Omental fat pad (tissue), 4 donors: ENCODE results near the gene SPDYE3. TPM values are rescaled to one million over a fixed set of nuclear protein-coding genes. Genes with fewer than 3 reads are reported as not detected.

Source experiments
- ATAC-seq: fragments of 150-250 bp; one replicate; pipeline ENCODE4 v1.9.1; 2016; ENCODE audit warnings: mild to moderate bottlenecking, moderate library complexity; ENCODE audit not compliant: low FRiP score
- DNase-seq: peaks from one replicate; pipeline ENCODE4 v3.0.0-alpha.2; 2019; ENCODE audit warnings: low spot score
- small RNA-seq: library from RNA; depleted of rRNA; stranded (forward); fragments of <200 nt; gene quantifications from one replicate; pipeline ENCODE3, GENCODE V24; 2016
- total RNA-seq, 4 donors: library from RNA; depleted of rRNA; stranded (reverse); fragments of >200 nt; gene quantifications; one replicate each; pipeline ENCODE4 v1.1.0, GENCODE V29; 2016
- TF ChIP-seq, protein P1 (sequence below), 3 donors: fragments of 450-650 bp; IDR thresholded peaks; one replicate each; pipeline ENCODE4 v1.5.1; 2016 to 2017; ENCODE audit warnings: antibody characterized with exemption in 3 of 3, mild to moderate bottlenecking in 3 of 3, moderate library complexity in 2 of 3

The SPDYE3 gene
- total RNA-seq, 4 donors from 2014 or later = not detected

DNA sequence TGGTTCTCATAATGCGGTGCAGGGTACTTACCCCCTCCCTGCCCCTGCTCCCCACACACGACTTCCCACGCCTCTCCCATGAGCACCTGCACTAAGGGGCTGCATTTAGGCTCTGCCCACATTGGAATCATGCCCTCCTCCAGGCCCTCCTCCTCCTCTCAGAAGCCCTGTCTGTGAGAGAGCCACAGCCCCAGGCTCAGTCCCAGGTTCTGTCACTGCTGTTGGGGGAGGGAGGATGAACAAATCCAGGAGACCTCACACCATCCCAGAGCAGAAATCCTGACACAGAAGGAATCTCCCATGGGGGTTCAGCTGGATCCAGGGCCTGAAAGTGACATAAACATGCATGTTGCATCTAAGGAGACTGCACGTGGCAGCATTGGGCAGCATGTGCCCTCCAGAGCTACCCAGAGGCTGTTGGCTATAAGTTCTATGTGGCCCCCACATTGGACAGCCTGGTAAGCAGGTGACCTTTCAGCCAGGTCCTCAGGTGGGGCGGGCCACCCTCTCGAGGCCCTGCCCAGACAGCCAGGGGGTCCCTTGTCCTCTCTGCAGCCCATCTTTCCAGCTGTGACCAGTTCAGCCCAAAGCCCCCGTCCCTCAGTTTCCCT is 64.2 kb downstream of the SPDYE3 start:
- DNase-seq (no peak), ATAC-seq (peak; percentile 10)
- TF ChIP-seq, protein P1, sequence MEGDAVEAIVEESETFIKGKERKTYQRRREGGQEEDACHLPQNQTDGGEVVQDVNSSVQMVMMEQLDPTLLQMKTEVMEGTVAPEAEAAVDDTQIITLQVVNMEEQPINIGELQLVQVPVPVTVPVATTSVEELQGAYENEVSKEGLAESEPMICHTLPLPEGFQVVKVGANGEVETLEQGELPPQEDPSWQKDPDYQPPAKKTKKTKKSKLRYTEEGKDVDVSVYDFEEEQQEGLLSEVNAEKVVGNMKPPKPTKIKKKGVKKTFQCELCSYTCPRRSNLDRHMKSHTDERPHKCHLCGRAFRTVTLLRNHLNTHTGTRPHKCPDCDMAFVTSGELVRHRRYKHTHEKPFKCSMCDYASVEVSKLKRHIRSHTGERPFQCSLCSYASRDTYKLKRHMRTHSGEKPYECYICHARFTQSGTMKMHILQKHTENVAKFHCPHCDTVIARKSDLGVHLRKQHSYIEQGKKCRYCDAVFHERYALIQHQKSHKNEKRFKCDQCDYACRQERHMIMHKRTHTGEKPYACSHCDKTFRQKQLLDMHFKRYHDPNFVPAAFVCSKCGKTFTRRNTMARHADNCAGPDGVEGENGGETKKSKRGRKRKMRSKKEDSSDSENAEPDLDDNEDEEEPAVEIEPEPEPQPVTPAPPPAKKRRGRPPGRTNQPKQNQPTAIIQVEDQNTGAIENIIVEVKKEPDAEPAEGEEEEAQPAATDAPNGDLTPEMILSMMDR (IDR thresholded peaks at IDR 0.05) = no peak

Small RNA genes within 50 kb of the gene (small RNA-seq; reads per million reads assigned to genes)
- not detected for gene RF00019

Other genes with a start within 250 kb of the SPDYE3 start
- 10 to 100 TPM; 14.5 to 25.4 (median 17.9) TPM for gene ZNF3, start 226.0 kb upstream of the SPDYE3 start, total RNA-seq
- 10 to 100 TPM; 41.6 to 69.0 (median 50.0) TPM for gene COPS6, start 218.7 kb upstream of the SPDYE3 start, total RNA-seq
- 10 to 100 TPM; 17.6 to 42.7 (median 28.7) TPM for gene MCM7, start 206.3 kb upstream of the SPDYE3 start, total RNA-seq
- 10 to 100 TPM in 2 of 4 donors, 1 to 10 TPM in 2; 7.2 to 20.6 (median 9.8) TPM for gene AP4M1, start 206.1 kb upstream of the SPDYE3 start, total RNA-seq
- gene TAF6, start 188.3 kb upstream of the SPDYE3 start, total RNA-seq = 10 to 100 TPM; 21.0 to 37.5 (median 30.3) TPM
- gene CNPY4, start 188.1 kb upstream of the SPDYE3 start, total RNA-seq = 10 to 100 TPM in 2 of 4 donors, 1 to 10 TPM in 2; 5.8 to 18.6 (median 9.6) TPM
- 1 to 10 TPM; 1.3 to 2.9 (median 1.7) TPM for gene MBLAC1, start 180.7 kb upstream of the SPDYE3 start, total RNA-seq
- gene LAMTOR4, start 158.8 kb upstream of the SPDYE3 start, total RNA-seq = 100 to 1,000 TPM; 183 to 194 (median 184) TPM
- gene TRAPPC14, start 149.0 kb upstream of the SPDYE3 start, total RNA-seq = 10 to 100 TPM in 2 of 4 donors, 1 to 10 TPM in 2; 5.7 to 13.2 (median 10.6) TPM
- gene GAL3ST4, start 139.1 kb upstream of the SPDYE3 start, total RNA-seq = 1 to 10 TPM in 2 of 4 donors, under 1 TPM in 2; 0.75 to 2.2 (median 1.1) TPM
- under 1 TPM in 1 of 4 donors, not detected in 3; 0.48 TPM for gene GPC2, start 130.3 kb upstream of the SPDYE3 start, total RNA-seq
- gene STAG3, start 129.8 kb upstream of the SPDYE3 start, total RNA-seq = 1 to 10 TPM in 1 of 4 donors, under 1 TPM in 3; 0.28 to 1.7 (median 0.85) TPM
- gene PVRIG, start 87.8 kb upstream of the SPDYE3 start, total RNA-seq = 1 to 10 TPM in 2 of 4 donors, under 1 TPM in 1, not detected in 1; 0.74 to 2.2 (median 1.1) TPM
- 10 to 100 TPM; 25.0 to 83.5 (median 36.9) TPM for gene PILRB, start 50.4 kb downstream of the SPDYE3 start, total RNA-seq
- 10 to 100 TPM in 2 of 4 donors, 1 to 10 TPM in 2; 8.6 to 36.9 (median 13.4) TPM for gene PILRA, start 65.8 kb downstream of the SPDYE3 start, total RNA-seq
- 1 to 10 TPM; 2.8 to 5.8 (median 3.6) TPM for gene ZCWPW1, start 121.0 kb downstream of the SPDYE3 start, total RNA-seq
- 10 to 100 TPM; 23.6 to 49.5 (median 36.6) TPM for gene MEPCE, start 122.1 kb downstream of the SPDYE3 start, total RNA-seq
- gene PPP1R35, start 128.8 kb downstream of the SPDYE3 start, total RNA-seq = 10 to 100 TPM in 3 of 4 donors, 1 to 10 TPM in 1; 6.1 to 22.2 (median 17.7) TPM
- 1 to 10 TPM in 1 of 4 donors, under 1 TPM in 1, not detected in 2; 0.84 to 1.3 TPM for gene SPACDR, start 156.6 kb downstream of the SPDYE3 start, total RNA-seq
- gene TSC22D4, start 171.5 kb downstream of the SPDYE3 start, total RNA-seq = 10 to 100 TPM; 15.6 to 36.4 (median 21.4) TPM
- 1 to 10 TPM in 3 of 4 donors, under 1 TPM in 1; 0.63 to 3.6 (median 2.1) TPM for gene NYAP1, start 176.2 kb downstream of the SPDYE3 start, total RNA-seq
- gene AGFG2, start 231.5 kb downstream of the SPDYE3 start, total RNA-seq = 10 to 100 TPM; 10.6 to 45.0 (median 21.3) TPM